IPS-20b (cell line): Measurements from ENCODE around the gene PAIP2B.
A peak's percentile ranks its signal among the peaks of the same experiment; 100 is the strongest.

Source experiments
- H3K27ac ChIP-seq: one replicate; pipeline ENCODE4 v1.5.1; 2013; ENCODE audit warnings: low read length
- H3K27me3 ChIP-seq: 2 replicates; pipeline ENCODE4 v1.6.1; 2013; ENCODE audit warnings: mild to moderate bottlenecking, low read length, inconsistent platforms; ENCODE audit not compliant: insufficient read depth
- H3K36me3 ChIP-seq: 2 replicates; pipeline ENCODE4 v1.6.1; 2013; ENCODE audit warnings: low read depth, mild to moderate bottlenecking, inconsistent platforms, low read length, moderate library complexity; ENCODE audit not compliant: insufficient read depth
- H3K4me1 ChIP-seq: 2 replicates; pipeline ENCODE4 v1.6.1; 2013; ENCODE audit warnings: mild to moderate bottlenecking, control low read depth, inconsistent platforms, low read length, moderate library complexity; ENCODE audit not compliant: insufficient read depth
- H3K4me3 ChIP-seq: 2 replicates; pipeline ENCODE4 v1.5.1; 2013; ENCODE audit warnings: mild to moderate bottlenecking, low read length, inconsistent platforms
- H3K9ac ChIP-seq: 2 replicates; pipeline ENCODE4 v1.6.1; 2013; ENCODE audit warnings: low read depth, mild to moderate bottlenecking, inconsistent platforms, low read length, moderate library complexity
- H3K9me3 ChIP-seq: 2 replicates; pipeline ENCODE4 v1.6.1; 2013; ENCODE audit warnings: mild to moderate bottlenecking, low read depth, low read length, inconsistent platforms; ENCODE audit not compliant: insufficient read depth

The PAIP2B gene

GRCh38 chr2:71226965-71227560, at the start of gene PAIP2B:
TSS of gene PAIP2B (minus strand) at chr2:71227103. CDS start at chr2:71202589, 24,514 bp downstream.
- H3K36me3 ChIP-seq, result no peaks in the 10 kb centered on the region
- 0 out of 2 replicates have a peak, but pooled peaks cover 5% of the 10 kb centered on the region for H3K27me3 ChIP-seq
- H3K9ac ChIP-seq, result peak within 1 kb of the TSS; percentile 84
- no peak within 1 kb of the TSS for H3K27ac ChIP-seq
- H3K4me3 ChIP-seq, result peak within 1 kb of the TSS; percentile 90
- no peaks in the 10 kb centered on the region for H3K9me3 ChIP-seq
- H3K4me1 ChIP-seq, result peaks cover 4% of the 10 kb centered on the region; the same call in 1 of the 2 replicates

- Histone ChIP-seq H3K27ac (no peak overlapping the region), H3K9me3 (no peaks in the 10 kb centered on the region), H3K4me1 (peaks cover 16% of the 10 kb centered on the region; the same call in 1 of the 2 replicates), H3K4me3 (peak overlapping the region; percentile 50; the same call in 1 of the 2 replicates), H3K36me3 (no peaks in the 10 kb centered on the region), H3K9ac (peak overlapping the region; percentile 30; the same call in 1 of the 2 replicates), H3K27me3 (peaks cover 51% of the 10 kb centered on the region)
These were observed 49.0 kb upstream of the PAIP2B start for GRCh38 chr2:71275939-71276310.

GRCh38 chr2:71269511-71270090, 42.7 kb upstream of the PAIP2B start:
- no peaks in the 10 kb centered on the region for H3K4me1 ChIP-seq
- H3K27ac ChIP-seq, result no peak overlapping the region
- H3K9ac ChIP-seq, result no peak overlapping the region
- peaks cover 10% of the 10 kb centered on the region; the same call in 1 of the 2 replicates for H3K27me3 ChIP-seq
- no peak overlapping the region for H3K4me3 ChIP-seq
- H3K36me3 ChIP-seq, result no peaks in the 10 kb centered on the region
- no peaks in the 10 kb centered on the region for H3K9me3 ChIP-seq

- no peak overlapping the region for H3K9ac ChIP-seq
- no peak overlapping the region for H3K27ac ChIP-seq
- no peak overlapping the region for H3K4me3 ChIP-seq
- H3K27me3 ChIP-seq, result no peaks in the 10 kb centered on the region; the same call in 1 of the 2 replicates
- H3K36me3 ChIP-seq, result no peaks in the 10 kb centered on the region
- H3K4me1 ChIP-seq, result no peaks in the 10 kb centered on the region
- H3K9me3 ChIP-seq, result no peaks in the 10 kb centered on the region
These were observed 36.5 kb upstream of the PAIP2B start for GRCh38 chr2:71263386-71263785.

- no peaks in the 10 kb centered on the region for H3K4me1 ChIP-seq
- no peaks in the 10 kb centered on the region for H3K9me3 ChIP-seq
- no peak overlapping the region for H3K27ac ChIP-seq
- H3K4me3 ChIP-seq, result no peak overlapping the region
- no peak overlapping the region for H3K9ac ChIP-seq
- no peaks in the 10 kb centered on the region; the same call in 1 of the 2 replicates for H3K27me3 ChIP-seq
- H3K36me3 ChIP-seq, result no peaks in the 10 kb centered on the region
These were observed 34.6 kb upstream of the PAIP2B start for GRCh38 chr2:71261534-71261933.

GRCh38 chr2:71256421-71256820, 29.5 kb upstream of the PAIP2B start:
- no peak overlapping the region for H3K4me3 ChIP-seq

GRCh38 chr2:71254776-71255175, 27.9 kb upstream of the PAIP2B start:
- Histone ChIP-seq H3K4me3 (no peak overlapping the region), H3K9ac (no peak overlapping the region)

More at GRCh38 chr2:71256421-71256820, 29.5 kb upstream of the PAIP2B start:
- no peak overlapping the region for H3K27ac ChIP-seq
- H3K9ac ChIP-seq, result no peak overlapping the region
- no peaks in the 10 kb centered on the region for H3K4me1 ChIP-seq
- no peaks in the 10 kb centered on the region for H3K27me3 ChIP-seq
- H3K36me3 ChIP-seq, result no peaks in the 10 kb centered on the region
- no peaks in the 10 kb centered on the region for H3K9me3 ChIP-seq

GRCh38 chr2:71254078-71254477, 27.2 kb upstream of the PAIP2B start:
- no peak overlapping the region for H3K9ac ChIP-seq
- no peaks in the 10 kb centered on the region for H3K4me1 ChIP-seq
- no peak overlapping the region for H3K4me3 ChIP-seq

More at GRCh38 chr2:71254776-71255175, 27.9 kb upstream of the PAIP2B start:
- H3K27me3 ChIP-seq, result no peaks in the 10 kb centered on the region
- peaks cover 4% of the 10 kb centered on the region; the same call in 1 of the 2 replicates for H3K9me3 ChIP-seq
- no peak overlapping the region for H3K27ac ChIP-seq
- no peaks in the 10 kb centered on the region for H3K4me1 ChIP-seq
- no peaks in the 10 kb centered on the region for H3K36me3 ChIP-seq

GRCh38 chr2:71253476-71253875, 26.6 kb upstream of the PAIP2B start:
- Histone ChIP-seq H3K4me1 (no peaks in the 10 kb centered on the region), H3K27ac (no peak overlapping the region), H3K27me3 (no peaks in the 10 kb centered on the region)

More at GRCh38 chr2:71254078-71254477, 27.2 kb upstream of the PAIP2B start:
- no peaks in the 10 kb centered on the region for H3K27me3 ChIP-seq
- no peak overlapping the region for H3K27ac ChIP-seq
- peaks cover 4% of the 10 kb centered on the region; the same call in 1 of the 2 replicates for H3K9me3 ChIP-seq
- H3K36me3 ChIP-seq, result no peaks in the 10 kb centered on the region

GRCh38 chr2:71252862-71253261, 26.0 kb upstream of the PAIP2B start:
- Histone ChIP-seq H3K9me3 (peaks cover 4% of the 10 kb centered on the region; the same call in 1 of the 2 replicates), H3K4me1 (no peaks in the 10 kb centered on the region), H3K4me3 (no peak overlapping the region), H3K27me3 (no peaks in the 10 kb centered on the region), H3K36me3 (no peaks in the 10 kb centered on the region), H3K27ac (no peak overlapping the region), H3K9ac (no peak overlapping the region)

More at GRCh38 chr2:71253476-71253875, 26.6 kb upstream of the PAIP2B start:
- Histone ChIP-seq H3K9me3 (peaks cover 4% of the 10 kb centered on the region; the same call in 1 of the 2 replicates), H3K9ac (no peak overlapping the region), H3K4me3 (no peak overlapping the region), H3K36me3 (no peaks in the 10 kb centered on the region)

- Histone ChIP-seq H3K36me3 (no peaks in the 10 kb centered on the region), H3K4me1 (no peaks in the 10 kb centered on the region), H3K9me3 (peaks cover 4% of the 10 kb centered on the region; the same call in 1 of the 2 replicates), H3K27me3 (no peaks in the 10 kb centered on the region), H3K4me3 (no peak overlapping the region), H3K27ac (no peak overlapping the region), H3K9ac (no peak overlapping the region)
These were observed 24.0 kb upstream of the PAIP2B start for GRCh38 chr2:71250935-71251334.

- no peak overlapping the region for H3K27ac ChIP-seq
- H3K9ac ChIP-seq, result no peak overlapping the region
- no peak overlapping the region for H3K4me3 ChIP-seq
- no peaks in the 10 kb centered on the region for H3K9me3 ChIP-seq
- H3K36me3 ChIP-seq, result no peaks in the 10 kb centered on the region
- no peaks in the 10 kb centered on the region for H3K27me3 ChIP-seq
- H3K4me1 ChIP-seq, result peaks cover 8% of the 10 kb centered on the region; the same call in 1 of the 2 replicates
These were observed 17.4 kb upstream of the PAIP2B start for GRCh38 chr2:71244302-71244660.
